Measurements from ENCODE around the gene GATC. TPM values are rescaled to one million over a fixed set of nuclear protein-coding genes. Genes with fewer than 3 reads are reported as not detected.

The GATC gene
- total RNA-seq, 4 donors from 2014 or later, result 18.6 to 37.1 (median 27.3) TPM

DNA sequence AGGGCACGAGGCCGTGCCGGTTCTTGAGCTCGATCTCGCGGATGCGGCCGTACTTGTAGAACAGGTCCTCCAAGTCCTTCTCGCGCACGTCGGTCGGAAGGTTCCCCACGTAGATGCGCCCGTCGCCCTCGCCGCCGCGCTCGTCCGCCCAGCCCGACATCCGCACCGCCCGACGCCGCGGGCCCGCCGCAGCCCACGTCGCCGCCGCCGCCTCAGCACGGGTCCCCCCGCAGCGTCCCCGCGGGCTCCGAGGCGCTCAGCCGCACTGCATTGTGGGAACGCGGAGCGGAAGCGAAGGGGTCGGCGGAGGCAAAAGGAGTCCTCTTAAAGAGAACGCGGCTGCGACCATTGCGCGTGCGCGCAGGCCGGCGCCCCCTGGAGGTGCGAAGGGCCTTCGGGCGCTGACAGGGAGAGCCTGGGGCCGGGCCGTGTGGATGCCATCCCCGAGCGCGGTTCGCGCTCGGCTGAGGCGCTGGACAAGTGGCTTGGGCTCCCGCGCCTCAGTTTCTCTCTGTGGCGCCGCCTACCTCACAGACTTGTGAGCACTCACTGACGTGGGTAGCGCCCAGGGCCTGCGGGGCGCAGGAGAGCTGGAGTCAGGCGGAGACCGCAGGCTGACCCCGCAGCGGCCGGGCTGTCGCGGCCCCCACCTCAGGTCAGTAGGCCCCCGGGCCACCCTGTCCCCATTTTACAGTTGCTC, 23.4 kb downstream of the GATC start, which contains the start of gene SRSF9:
SRSF9 (minus strand) TSS at position 299 of the 700 bp plus-strand sequence; CDS start at position 160, 139 bp downstream.
- peak within 1 kb of the TSS; percentile 93 to 96 (median 94) for H3K27ac ChIP-seq
- H3K4me1 ChIP-seq, result peaks cover 0 to 17% (median 0%) of the 10 kb centered on the region in 4 donors
- peak; percentile 94 to 98 (median 95) for DNase-seq
- H3K27me3 ChIP-seq, result no peaks in the 10 kb centered on the region
- H3K4me3 ChIP-seq, result peak within 1 kb of the TSS; percentile 92 to 94 (median 94)
- no peaks in the 10 kb centered on the region for H3K9me3 ChIP-seq
- H3K36me3 ChIP-seq, result peaks cover 0 to 12% (median 0%) of the 10 kb centered on the region in 3 donors
- TF ChIP-seq POLR2A (IDR thresholded peaks at IDR 0.05), result peak; percentile 36 to 70
- TF ChIP-seq, protein P1, sequence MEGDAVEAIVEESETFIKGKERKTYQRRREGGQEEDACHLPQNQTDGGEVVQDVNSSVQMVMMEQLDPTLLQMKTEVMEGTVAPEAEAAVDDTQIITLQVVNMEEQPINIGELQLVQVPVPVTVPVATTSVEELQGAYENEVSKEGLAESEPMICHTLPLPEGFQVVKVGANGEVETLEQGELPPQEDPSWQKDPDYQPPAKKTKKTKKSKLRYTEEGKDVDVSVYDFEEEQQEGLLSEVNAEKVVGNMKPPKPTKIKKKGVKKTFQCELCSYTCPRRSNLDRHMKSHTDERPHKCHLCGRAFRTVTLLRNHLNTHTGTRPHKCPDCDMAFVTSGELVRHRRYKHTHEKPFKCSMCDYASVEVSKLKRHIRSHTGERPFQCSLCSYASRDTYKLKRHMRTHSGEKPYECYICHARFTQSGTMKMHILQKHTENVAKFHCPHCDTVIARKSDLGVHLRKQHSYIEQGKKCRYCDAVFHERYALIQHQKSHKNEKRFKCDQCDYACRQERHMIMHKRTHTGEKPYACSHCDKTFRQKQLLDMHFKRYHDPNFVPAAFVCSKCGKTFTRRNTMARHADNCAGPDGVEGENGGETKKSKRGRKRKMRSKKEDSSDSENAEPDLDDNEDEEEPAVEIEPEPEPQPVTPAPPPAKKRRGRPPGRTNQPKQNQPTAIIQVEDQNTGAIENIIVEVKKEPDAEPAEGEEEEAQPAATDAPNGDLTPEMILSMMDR (IDR thresholded peaks at IDR 0.05), result peak; percentile 89 to 97 (median 94)

GRCh38 chr12:120470150-120470784, 24.0 kb downstream of the GATC start:
- no peak for DNase-seq
- Histone ChIP-seq H3K9me3 (no peaks in the 10 kb centered on the region), H3K27me3 (no peaks in the 10 kb centered on the region), H3K27ac (peak overlapping the region; percentile 93 to 96 (median 94)), H3K36me3 (peaks cover 0 to 5% (median 0%) of the 10 kb centered on the region in 3 donors), H3K4me3 (peak overlapping the region; percentile 92 to 94 (median 94)), H3K4me1 (peaks cover 0 to 17% (median 0%) of the 10 kb centered on the region in 4 donors)
- TF ChIP-seq, protein P1 (IDR thresholded peaks at IDR 0.05), result no peak
- no peak for TF ChIP-seq POLR2A (IDR thresholded peaks at IDR 0.05)

- no peaks in the 10 kb centered on the region for H3K9me3 ChIP-seq
- H3K27me3 ChIP-seq, result no peaks in the 10 kb centered on the region
- DNase-seq, result no peak
- H3K36me3 ChIP-seq, result no peaks in the 10 kb centered on the region
- H3K4me1 ChIP-seq, result peaks cover 0 to 12% (median 0%) of the 10 kb centered on the region in 4 donors
- TF ChIP-seq, protein P1 (IDR thresholded peaks at IDR 0.05), result no peak
- TF ChIP-seq POLR2A (IDR thresholded peaks at IDR 0.05), result no peak
- no peak overlapping the region for H3K4me3 ChIP-seq
- no peak overlapping the region for H3K27ac ChIP-seq
Measured at GRCh38 chr12:120472521-120472920, 26.3 kb downstream of the GATC start.

DNA sequence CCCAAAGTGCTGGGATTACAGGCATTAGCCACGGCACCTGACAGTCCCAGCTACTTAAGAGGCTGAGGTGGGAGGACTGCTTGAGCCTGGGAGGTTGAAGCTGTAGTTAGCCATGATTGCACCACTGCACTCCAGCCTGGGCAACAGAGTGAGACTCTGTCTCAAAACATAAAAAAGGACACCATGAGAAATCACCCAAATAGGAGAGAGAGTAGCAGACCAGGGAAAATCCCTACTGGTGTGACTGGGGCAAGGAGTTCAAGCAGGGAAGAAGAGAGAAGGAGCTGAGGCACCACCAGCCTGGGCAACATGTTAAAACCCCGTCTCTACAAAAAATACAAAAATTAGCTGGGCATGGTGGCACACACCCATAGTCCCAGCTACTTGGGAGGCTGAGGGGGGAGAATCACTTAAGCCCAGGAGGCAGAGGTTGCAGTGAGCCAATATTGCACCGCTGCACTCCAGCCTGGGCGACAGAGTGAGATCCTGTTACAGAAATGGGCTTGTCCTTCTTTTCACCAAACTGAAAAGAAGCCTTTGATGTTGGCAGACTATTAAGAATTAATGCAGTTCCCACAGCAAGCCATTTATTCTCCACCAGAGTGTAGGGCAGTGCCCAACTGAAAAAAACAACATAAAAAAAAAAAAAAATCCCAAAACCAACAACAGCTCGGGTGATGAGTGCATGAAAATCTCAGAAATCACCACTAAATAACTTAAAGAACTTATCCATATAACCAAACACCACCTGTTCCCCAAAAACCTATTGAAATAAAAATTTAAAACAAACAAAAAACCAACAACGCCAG, 27.8 kb downstream of the GATC start:
- TF ChIP-seq, protein P1 (IDR thresholded peaks at IDR 0.05), result no peak
- no peak for TF ChIP-seq POLR2A (IDR thresholded peaks at IDR 0.05)
- Histone ChIP-seq H3K36me3 (no peaks in the 10 kb centered on the region), H3K9me3 (no peaks in the 10 kb centered on the region), H3K4me3 (no peak overlapping the region), H3K27ac (no peak overlapping the region), H3K27me3 (no peaks in the 10 kb centered on the region), H3K4me1 (peaks cover 0 to 12% (median 0%) of the 10 kb centered on the region in 4 donors)
- no peak for DNase-seq

DNA sequence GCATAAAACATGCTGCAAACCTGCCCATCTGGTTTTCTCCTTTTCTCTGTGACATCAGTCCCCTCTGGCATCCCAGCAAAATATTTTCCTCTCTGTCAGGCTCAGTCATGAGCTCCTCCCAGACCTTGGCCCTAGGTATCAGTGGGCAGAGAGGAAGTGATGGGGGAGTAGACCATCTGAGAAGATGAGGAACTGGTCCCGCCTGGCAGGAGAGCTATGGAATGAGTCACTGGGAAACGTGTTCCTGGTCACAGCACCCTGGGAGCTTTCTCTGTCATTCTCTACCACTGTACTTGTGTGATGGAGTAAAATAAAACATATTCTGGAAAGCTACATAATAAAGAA, 28.3 kb downstream of the GATC start:
- Histone ChIP-seq H3K4me1 (peaks cover 0 to 12% (median 0%) of the 10 kb centered on the region in 4 donors), H3K27me3 (no peaks in the 10 kb centered on the region), H3K27ac (no peak overlapping the region), H3K36me3 (no peaks in the 10 kb centered on the region), H3K4me3 (no peak overlapping the region), H3K9me3 (no peaks in the 10 kb centered on the region)
- TF ChIP-seq POLR2A (IDR thresholded peaks at IDR 0.05), result no peak
- TF ChIP-seq, protein P1 (IDR thresholded peaks at IDR 0.05), result no peak
- DNase-seq, result no peak

Measured in Peyer's patch (tissue), 4 donors.